Endometrial microvascular endothelial cells (primary cell): ENCODE data around the gene NGB. TPM values are rescaled to one million over a fixed set of nuclear protein-coding genes. Genes with fewer than 3 reads are reported as not detected.
"Not testable (repeated sequence)": the region's sequence is repeated elsewhere in the genome, so short reads cannot be mapped to it uniquely, and the experiment has no call there.

ENCODE experiments used
- in situ Hi-C: cut with HindIII; loops from 2 replicates; pipeline ENCODE4 v1.10.0; 2017; ENCODE audit warnings: low sequenced_read_pairs, low pct_unique_long_range_greater_than_20kb; ENCODE audit errors: inconsistent ontology term
- total RNA-seq: library from RNA; depleted of rRNA; stranded (reverse); fragments of >200 nt; gene quantifications from one replicate; pipeline ENCODE4 v1.2.3, GENCODE V29; 2015; ENCODE audit errors: inconsistent ontology term

The NGB gene
- total RNA-seq, 1 donor from 2014 or later, result not detected

DNA sequence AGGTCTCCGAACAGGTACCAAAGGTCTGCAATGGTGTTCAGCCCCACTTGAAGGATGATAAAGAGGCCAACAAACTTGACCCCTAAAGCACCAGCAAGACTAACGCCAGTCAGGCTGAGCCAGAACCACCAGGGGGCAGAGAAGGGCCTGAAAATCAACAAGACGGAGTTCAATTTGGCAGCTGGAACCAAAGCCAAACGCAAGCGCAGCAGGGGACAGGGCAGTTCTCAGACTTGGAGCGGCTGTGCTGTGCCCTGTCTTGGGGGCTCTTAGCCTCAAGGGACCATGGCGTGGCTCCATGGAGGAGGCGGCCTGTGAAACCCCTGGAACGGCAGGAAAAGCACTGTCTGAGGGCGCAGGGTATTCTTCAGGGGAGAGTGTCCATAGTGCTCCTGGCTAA is 30.1 kb upstream of the NGB start:
- in situ Hi-C loops, result no loop called here

- in situ Hi-C loops, result no loop called here
These were observed 28.8 kb upstream of the NGB start for GRCh38 chr14:77299771-77300170.

DNA sequence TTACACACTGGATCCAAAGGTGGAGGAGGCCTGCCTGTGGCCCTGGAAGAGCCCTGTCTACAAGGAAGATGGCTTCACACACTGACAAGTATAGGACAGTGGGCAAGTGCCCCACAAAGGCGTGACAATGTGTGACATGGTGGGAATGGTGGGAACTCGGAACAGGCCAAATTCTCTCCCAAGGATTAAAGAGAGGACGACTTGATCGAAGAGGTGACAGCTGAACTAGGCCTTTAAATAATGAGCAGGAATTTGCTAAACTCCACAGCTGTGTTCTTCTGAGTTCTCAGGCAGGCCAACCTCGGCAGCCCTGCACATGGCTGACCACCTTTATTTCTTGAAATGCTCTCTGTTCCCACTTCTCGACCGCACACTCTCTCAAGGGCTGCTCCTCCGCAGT is 25.9 kb upstream of the NGB start:
- in situ Hi-C loops, result no loop called here

DNA sequence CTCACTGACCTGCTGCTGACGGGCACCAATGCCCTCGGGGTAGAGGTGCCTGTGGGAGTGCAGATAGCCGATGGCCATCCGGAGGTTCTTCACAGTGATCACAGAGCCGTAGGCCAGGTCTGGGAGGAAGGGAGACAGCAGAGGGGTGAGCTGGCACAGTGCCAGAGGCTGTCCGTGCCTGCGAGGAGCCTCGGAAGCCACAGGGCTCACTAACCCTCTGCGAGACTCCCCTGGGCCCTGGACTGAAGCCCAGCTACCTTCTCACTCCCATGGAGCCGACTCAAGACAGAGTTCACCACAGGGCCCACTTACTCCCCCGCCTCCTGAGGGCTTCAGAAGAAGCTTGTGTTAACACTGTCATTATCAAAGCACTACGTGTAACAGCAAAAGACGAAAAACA is 25.1 kb upstream of the NGB start:
- in situ Hi-C loops, result no loop called here

DNA sequence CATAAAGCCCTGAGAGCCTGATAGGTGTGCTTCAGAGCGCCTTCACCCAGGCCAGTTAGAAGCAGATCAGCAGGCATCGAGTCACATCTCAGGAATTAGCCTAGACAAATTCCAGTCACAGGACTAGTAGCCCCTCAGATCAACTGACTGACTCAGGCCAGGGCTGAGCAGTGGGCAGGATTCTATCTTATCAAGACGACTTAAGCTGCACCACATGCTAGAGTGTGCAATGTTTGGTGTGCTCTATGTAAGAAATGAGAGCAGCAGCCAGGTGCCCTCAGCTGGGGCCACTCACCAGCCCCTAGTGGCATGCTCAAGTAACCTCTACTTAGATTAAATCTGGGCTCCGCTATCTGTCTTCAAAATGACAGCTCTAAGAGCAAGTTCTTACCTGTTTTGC is 19.7 kb upstream of the NGB start:
- in situ Hi-C loops, result no loop called here

DNA sequence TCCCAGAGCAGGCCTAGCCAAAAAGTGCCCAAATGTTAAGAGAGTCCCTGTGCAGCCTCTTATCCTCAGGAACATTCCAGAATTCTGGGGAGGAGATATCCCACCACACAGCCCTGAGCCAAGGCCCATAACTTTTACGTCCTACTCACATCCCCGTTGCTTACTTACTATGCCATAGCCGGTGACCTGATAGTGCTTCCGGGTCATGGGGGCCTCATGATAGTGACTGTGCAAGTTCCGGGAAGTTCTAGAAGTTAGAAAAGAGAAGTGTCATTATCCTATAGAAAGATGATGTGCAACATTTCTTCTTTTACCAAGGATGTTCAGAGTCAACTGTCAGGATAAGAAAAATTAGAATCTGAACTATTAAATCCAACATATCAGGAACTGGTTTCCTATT is 15.6 kb upstream of the NGB start:
- in situ Hi-C loops, result no loop called here

DNA sequence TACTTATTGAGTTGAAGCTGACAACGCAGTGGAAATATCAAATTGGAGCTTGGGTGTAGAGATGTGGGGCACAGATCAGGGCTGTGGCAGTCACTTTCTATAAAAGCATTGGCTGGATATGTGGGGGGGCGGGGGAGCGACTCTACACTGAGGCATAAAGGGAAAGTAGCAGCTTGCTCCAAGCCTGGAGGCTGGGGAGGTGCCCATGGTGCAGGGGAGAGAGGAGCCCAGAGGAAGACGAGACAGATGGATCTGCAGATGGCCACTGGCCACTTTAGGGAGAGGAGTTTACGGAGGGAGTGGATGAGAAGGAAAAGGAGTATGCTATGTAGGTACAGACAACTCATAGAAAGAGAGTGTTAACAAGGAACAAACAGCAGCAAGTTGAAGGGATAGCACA is 13.5 kb upstream of the NGB start:
- in situ Hi-C loops, result no loop called here

GRCh38 chr14:77284066-77284465 is 13.1 kb upstream of the NGB start:
- in situ Hi-C loops, result no loop called here

DNA sequence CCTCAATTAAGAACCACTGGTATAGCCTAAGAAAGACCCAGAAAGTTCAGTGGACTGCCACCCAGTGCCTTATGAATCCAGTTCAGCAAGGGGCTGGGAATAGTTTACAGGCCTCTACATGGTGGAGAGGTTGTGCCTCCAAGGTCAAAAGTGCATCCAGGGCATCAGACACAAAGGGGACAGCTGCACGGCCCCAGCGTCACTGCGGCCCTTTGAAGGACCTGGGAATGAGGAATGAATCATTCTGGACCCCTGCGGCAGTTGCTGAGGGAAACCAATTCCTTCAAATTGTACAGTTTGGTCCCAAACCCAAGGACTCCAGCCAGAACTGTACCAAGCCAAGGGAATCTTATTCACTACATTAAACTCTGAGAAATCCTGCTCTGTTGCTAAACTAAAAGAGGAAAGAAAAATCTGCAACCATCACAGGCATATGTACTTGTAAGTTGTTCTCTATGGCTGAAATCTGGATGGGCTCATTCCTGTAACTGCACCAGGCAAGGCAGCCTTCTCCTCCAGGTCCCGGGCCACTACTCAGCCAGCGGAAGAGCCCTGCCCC is 10.9 kb upstream of the NGB start:
- in situ Hi-C loops, result no loop called here

DNA sequence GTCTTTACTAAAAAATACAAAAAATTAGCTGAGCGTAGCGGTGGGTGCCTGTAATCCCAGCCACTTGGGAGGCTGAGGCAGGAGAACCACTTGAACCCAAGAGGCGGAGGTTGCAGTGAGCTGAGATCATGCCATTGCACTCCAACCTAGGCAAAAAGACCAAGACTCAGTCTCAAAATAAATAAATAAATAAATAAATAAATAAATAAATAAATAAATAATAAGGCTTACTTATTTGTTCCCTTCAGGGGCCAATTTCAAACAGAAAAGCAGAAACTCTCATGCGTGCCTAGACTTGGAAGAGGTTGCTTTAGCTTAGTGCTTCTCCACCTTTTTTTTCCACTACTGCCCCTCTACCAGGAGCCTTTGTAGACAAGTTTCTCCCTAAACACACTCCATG is 9.9 kb upstream of the NGB start:
- in situ Hi-C loops, result not testable (repeated sequence)

DNA sequence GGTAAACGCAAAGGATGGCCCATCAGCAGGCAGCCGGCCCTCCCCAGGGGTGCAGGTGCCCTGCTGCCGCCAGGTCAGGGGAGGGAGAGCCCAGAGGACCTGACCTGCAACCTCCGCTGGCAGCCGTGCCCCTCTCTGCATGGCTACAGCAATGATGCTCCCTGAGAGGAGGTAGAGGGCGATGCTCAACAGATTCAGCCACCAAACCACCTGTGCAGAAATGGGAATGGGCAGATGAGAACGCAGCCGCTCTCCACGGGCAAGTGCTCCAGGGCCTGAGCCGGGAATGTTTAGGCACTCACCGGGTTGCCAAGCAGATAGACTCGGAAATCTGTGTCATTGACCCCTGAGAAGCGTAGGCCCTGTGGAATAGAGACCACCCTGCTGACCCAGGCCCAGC is 8.7 kb upstream of the NGB start:
- in situ Hi-C loops, result no loop called here

GRCh38 chr14:77278461-77279230 is 7.6 kb upstream of the NGB start:
- in situ Hi-C loops, result no loop called here

- in situ Hi-C loops, result no loop called here
These were observed 6.0 kb upstream of the NGB start for GRCh38 chr14:77276959-77277358.

DNA sequence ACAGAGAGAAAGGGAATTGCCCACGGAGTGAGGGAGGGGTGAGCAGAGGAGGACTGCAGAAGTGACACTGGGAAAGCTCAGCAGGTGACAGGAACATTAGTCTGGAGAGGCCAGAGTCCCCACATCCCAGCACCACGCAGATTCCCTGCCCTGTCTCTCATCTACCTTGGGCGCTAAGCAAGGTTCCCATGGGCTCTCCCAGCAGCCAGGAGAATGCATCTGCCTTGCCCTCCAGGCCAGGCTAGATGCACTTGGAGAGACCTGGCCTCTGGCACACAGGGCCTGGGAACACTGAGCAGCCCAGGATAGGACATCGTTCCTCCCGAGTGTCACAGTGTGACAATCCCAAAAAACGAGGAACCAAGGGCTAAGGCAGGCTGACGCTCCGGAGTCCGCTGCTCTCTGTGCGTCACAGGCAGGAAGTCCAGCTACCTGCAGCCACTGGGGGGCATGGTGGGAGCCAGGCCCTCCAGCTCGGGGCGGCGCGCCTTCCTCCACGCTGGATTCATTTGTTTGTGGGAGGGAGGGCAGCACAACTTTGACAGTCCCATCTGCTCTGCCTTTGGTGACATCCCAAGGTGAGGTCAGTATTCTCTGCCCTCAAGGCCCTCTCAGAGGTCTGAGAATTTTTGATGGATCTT is 5.4 kb upstream of the NGB start:
- in situ Hi-C loops, result no loop called here

- in situ Hi-C loops, result no loop called here
These were observed 4.6 kb upstream of the NGB start for GRCh38 chr14:77275601-77276017.

GRCh38 chr14:77275041-77275580 is 4.1 kb upstream of the NGB start:
- in situ Hi-C loops, result no loop called here

DNA sequence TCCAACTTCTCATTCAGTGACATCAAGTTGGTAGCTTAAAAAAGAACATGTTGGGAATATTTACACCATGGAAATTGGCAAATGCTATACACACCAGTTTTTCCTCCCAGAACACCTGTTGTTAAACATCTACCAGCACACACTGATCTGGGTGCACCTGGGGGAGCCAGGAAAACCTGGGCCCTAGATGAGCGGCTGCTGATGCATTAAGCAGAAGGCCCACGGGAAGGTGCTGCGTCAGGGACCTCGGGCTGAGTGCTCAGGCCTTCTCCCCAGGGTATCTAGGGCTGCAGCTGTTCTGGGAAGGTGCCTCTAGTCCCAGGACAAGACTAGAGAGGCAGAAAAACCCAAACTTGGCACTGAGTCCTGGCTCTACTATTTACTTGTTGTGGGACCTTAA is 2.8 kb upstream of the NGB start:
- in situ Hi-C loops, result no loop called here

GRCh38 chr14:77272261-77272660 is 1.3 kb upstream of the NGB start:
- in situ Hi-C loops, result no loop called here

DNA sequence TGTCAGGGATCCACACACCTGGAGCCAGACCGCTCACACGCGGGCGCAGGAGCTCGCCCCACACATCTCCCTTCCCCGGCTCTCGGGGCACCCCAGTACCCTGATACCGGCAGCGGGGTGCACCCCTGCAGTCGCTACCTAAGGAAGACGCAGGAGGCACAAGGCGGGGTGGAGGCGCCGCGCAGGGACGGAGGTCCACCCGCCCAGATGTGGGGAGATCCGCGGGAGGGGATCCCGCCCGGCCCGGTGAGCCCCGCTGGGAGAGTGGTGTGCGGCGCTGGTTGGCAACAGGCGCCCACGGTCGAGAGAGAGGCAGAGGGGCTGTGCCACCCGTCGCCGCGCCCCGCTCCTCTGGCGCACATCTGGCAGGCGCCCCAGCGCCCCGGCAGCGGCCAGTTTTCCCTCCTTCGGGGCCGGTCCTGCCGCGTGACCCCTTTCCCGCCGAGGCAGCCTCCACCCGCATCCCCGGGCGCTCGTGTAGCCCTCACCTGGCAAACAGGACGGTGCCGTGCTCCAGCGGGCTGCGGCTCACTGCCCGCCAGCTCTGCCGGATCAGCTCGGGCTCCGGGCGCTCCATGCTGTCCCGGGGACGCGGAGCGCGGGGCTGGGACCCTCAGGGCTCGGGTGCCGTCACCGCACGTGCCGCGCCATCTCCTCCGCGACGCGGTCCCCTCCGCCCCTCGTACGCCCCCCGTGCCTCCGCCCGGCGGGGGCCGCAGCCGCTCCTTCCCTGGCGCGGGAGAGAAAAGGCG is 469 bp downstream of the NGB start:
- in situ Hi-C loops, result no loop called here
